GM18498 (cell line): ENCODE measurements around the gene PPP1R12C.
"Not testable (repeated sequence)": the region's sequence is repeated elsewhere in the genome, so short reads cannot be mapped to it uniquely, and the experiment has no call there.

Experiments used
- ATAC-seq: cut with Tn5 transposase; IDR thresholded peaks from one replicate; pipeline ENCODE4 v1.9.1; 2021; ENCODE audit warnings: mild to moderate bottlenecking, moderate library complexity; ENCODE audit not compliant: unreplicated experiment

PPP1R12C gene

DNA sequence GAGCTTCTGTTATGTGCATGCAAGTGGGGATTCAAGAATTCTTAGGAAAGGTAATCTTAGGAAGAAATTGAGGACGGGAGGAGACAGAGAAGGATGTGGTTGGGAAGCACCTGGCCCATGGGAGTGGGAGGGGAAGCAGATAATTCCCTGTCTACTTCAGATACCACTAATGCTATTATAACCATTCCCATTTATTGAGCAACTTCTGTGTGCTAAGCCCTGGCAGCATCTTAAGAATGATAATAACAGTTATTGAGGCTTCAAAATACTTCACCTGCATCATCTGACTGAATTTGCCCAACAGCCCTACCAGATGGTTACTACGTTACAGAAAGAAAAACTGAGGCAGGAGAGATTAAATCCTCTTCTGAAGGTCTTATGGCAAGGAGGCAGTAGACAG is 40.3 kb downstream of the PPP1R12C start:
- no peak for ATAC-seq

DNA sequence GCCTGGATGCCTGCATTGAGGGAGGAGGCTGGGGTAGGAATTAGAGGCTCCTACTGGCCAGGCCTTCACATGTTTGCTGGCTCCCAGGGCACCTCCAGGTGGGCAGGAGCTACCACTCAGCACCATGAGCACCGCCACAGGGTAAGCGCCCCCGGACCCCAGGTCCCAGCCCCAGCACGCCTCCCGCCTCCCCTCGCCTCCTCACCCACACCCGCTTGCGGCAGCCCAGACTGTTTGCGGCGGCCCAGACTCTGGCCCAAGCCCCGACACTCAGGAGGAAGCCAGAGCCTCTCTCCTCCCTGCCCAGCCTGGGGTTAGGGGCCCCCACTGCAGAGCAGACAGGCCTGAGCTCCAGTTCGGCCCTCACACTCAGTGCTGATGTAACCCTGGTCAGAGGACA is 41.1 kb downstream of the PPP1R12C start:
- ATAC-seq: no peak

DNA sequence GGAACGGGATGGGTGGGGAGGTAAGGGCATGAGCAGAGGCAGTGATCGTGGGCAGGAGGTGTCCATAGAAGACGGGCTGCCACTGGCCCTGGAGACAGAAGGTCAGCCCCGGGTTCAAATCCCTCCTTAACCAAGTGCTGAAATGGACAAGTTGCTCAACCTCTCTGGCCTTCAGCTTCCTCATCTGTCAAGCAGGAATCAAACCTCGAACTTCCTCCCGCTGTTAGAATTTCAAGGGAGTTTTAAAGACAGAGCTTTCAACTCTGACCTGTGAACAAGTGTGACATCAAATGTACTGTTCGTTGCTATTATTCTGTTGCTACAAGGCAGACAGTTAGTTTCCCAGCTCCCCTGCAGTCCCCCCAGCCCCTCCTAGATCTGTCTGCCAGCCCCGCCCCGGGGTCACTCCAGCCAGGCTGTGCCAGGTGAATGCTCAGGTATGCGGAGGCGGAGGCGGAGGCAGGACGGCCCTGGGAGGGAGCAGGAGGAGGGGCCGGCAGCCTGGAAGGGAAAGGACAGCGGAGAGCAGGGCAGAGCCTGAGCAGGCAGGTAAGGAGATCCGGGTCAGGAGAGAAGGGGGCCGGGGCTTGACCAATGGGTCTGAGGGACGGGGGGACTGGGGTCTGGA is 42.0 kb downstream of the PPP1R12C start, which contains the start of gene EPS8L1:
TSS of gene EPS8L1 (plus strand) at position 499 of the 628 bp plus-strand sequence. CDS start 576 bp downstream, outside the sequence.
- no peak for ATAC-seq

DNA sequence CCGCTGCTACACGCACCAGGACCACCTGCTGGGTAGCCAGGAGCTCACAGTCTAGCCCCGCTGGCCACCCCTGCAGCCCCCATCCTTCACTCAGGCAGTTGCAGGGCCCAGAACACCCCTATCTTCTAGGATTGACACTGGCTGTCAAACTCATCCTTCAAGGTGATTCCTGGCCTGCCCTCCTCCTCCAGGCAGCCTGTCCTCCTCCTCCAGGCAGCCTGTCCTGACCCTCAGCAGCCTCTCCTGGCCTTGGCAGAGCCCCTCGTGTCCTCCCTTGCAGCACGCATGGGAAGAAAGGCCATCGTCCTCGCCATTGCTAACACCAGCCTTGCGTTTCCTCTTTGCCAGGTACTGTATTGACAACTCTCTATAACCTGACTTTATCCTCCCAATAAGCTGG is 45.5 kb downstream of the PPP1R12C start:
- no peak for ATAC-seq

DNA sequence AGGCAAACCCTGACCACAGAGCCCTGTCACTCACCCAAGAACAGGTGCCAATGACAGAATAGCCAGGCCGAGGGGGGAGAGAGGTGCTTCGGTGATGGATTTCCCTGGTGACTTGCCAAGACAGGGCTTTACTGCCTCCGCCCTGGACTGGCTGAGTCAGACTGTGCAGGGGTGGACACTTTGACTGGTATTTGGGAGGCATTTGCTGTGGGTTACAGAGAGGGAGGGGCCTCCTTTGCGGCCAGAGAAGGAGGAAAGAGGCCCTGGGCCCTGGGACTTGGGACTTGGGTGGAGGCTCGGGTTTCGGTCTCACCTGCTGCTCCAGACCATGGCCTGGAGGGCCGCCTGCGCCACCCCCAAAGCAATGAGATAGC is 46.3 kb downstream of the PPP1R12C start:
- no peak for ATAC-seq

DNA sequence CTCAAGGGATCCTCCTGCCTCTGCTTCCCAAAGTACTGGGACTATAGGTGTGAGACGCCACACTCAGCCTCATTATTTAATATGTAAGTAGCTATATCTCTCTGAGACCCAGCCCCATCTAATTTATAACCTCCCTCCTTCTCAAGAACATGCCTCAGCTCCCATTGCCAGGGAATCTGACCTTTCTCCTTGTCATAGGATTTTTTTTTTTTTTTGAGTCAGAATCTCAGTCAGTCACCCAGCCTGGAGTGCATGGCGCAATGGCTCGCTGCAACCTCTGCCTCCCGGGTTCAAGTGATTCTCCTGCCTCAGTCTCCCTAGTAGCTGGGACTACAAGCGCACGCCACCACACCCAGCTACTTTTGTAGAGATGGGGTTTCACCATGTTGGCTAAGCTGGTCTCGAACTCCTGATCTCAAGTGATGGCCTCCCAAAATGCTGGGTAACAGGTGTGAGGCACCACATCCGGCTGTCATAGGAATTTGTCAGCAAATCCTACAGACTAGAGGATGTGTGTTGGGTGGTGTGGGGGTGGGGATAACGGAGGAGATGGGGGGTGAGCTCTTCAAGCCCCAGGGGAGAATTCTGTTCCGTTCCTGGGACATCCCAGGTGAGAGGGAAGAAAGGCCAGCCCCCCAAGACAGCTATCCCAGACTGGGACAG is 46.8 kb downstream of the PPP1R12C start:
- ATAC-seq: no peak

DNA sequence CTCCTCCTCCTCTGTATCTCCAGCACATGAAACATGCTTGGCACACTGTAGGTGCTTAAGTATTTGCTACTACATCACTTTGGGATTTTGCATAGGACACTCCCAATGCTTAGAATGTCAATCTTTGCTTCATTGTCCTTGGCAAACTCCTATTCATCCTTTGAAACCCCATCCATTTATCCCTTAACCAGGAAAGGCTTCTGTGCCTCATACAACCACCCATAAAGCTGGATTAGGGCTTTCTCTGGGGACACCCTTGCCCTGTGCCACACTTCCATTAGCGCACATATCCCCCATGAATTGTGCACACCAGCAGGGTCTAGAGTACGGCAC is 47.6 kb downstream of the PPP1R12C start:
- ATAC-seq: no peak

DNA sequence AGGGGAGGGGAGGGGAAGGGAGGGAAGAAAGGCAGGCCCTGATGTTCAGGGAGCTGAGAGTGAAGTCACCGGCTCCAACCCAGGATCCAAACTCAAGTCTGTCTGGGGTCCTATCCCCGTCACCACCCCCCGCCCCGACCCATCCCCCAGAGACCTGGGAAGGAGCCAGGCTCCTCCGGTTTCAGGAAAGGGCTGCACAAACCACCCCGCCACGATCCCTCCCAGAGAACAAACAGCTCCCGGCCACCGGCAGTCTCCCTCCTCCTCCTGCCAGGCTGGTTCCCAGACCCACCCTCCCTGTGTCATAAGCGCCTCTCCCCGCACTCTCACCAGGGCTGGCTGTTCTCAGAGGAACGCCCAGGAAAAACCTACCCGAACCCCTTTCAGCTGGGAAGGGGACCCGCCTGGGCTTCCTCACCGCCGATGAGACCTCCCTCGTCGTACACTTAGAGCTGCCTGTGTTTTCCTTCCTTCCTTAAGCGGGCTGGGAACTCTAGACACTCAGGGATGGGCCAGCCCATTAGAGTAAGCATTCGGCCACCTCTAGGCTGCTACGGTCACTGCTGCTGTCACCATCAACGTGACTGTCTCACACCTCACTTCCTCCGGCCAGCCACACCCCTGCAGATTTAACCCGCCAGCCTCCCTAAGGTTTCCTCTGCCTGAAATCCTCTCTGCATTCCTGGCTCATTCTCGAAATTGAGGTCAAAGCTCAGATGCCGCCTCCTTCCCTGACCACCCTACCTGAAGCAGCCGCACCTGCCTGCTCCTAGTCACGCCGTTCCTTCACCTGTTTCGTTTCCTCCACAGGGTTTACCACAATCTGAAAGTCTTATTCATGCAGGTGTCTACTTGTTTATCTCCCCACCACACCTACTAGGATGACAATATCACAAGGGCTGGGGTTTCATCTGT is 48.2 kb downstream of the PPP1R12C start:
- no peak for ATAC-seq

DNA sequence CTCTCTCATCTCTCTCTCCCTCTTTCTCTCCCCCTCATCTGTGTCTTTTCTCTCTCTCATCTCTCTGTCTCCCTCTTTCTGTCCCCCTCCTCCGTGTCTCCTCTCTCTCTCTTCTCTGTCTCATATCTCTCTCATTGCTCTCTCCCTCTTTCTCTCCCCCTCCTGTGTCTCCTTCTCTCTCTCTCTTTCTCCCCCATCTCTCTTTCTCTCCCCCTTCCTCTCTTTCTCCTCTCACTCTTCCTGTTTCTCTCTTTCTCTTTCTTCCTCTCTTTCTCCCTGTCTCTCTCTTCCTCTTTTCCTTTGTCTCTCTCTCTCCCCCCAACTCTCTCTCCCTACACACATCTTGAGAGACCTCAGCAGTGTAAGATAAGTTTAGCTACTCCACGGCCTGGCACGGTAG is 49.6 kb downstream of the PPP1R12C start:
- ATAC-seq: no peak

DNA sequence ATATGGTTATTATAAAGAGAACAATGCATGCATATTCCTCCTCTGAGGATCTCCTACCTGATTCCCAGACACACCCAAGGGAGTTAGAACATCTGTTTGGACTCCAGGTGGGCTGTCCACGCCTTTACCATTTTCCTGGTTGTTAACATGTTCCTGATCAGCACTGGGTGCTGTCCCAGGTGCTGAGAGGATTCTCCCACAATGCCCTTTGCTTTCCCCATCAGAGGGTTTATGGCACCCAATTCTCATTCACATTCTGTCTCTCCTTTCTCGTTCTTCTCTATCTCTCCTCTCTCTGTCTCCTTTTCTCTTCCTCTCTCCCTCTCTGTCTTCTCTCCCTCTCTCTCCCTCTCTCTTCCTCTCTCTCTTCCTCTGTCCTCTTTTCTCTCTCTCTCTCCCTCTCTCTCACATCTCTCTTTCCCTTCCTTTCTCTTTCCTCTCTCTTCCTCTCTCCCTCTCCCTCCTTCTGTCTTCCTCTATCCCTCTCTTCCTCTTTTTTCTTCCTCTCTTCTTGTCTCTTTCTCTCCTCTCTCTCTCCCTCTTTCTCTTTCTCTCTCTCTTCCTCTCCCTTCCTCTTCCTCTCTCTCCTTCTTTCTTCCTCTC is 51.2 kb downstream of the PPP1R12C start:
- ATAC-seq: no peak

DNA sequence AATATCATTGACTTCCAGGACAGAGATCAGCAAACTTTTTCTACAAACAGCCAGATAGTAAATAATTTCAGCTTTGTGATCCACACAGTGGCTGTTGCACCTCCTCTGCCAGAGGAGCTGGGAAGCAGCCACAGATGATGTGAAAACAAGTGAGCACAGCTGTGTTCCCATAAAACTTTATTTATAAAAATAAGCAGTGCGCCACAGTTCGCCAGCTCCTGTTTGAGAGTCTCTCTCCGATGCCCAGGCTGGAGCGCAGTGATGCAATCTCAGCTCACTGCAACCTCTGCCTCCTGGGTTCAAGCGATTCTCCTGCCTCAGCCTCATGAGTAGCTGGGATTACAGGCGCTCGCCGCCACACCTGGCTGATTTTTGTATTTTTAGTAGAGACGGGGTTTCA is 51.9 kb downstream of the PPP1R12C start:
- ATAC-seq: not testable (repeated sequence)

DNA sequence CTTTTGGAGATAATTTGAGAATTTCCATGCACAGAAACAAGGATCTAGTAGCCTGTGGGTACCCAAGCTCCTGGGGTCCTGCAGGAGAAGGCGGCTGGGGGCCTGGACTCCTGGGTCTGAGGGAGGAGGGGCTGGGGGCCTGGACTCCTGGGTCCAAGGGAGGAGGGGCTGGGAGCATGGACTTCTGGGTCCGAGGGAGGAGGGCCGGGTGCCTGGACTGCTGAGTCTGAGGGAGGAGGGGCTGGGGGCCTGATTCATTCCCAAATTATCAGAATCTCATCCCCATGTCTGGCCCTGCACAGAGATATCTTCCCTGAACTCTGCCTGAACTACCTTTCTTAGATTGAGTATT is 54.0 kb downstream of the PPP1R12C start:
- ATAC-seq: no peak

DNA sequence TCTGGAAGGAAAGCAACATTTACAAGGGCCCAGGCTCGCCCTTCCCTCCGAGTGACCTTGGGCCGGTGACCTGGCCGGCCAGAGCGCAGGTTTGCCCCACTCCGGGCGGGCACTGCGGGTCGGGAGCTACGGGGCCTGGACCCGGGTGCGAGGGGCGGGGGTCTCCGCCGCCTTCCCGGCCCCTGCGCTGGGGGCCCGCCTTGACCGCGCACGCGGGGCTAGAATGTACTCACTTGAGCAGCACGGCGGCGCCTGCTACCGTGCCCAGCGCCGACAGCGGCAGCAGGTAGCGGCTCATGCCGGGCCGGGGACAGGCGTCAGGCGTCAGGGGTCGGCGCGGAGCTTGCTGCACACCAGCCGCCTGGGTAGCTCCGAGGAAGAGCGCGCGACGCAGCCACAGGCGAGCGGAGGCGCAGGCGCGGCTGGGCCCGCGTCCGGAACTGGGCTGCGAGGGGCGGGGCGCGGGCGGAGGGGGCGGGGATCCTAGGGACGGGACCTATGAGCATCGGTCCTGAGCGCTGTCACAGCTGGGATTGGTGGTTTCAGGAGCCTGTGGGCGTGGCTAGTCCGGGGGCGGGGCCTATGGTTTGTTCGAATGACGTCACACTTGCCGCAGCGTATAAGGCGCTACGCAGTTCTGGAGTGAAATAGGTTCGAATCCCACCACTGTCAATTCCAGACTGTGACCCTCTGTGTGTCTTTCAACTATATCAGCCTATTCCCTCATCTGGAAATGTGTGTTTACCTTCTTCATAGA is 54.5 kb downstream of the PPP1R12C start, which contains the start of gene RDH13:
TSS of gene RDH13 (minus strand) at position 414 of the 757 bp plus-strand sequence. CDS start at position 298, 116 bp downstream.
- peak; percentile 92 for ATAC-seq

DNA sequence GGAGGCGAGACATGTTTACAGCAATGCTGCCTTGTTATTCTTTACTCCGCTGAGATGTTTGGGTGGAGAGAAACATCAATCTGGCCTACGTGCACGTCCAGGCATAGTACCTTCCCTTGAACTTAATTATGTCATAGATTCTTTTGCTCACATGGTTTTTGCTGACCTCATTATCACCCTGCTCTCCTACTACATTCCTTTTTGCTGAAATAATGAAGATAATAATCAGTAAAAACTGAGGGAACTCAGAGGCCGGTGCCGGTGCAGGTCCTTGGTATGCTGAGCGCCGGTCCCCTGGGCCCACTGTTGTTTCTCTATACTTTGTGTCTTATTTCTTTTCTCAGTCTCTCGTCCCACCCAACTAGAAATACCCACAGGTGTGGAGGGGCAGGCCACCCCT is 57.1 kb downstream of the PPP1R12C start:
- ATAC-seq: not testable (repeated sequence)

DNA sequence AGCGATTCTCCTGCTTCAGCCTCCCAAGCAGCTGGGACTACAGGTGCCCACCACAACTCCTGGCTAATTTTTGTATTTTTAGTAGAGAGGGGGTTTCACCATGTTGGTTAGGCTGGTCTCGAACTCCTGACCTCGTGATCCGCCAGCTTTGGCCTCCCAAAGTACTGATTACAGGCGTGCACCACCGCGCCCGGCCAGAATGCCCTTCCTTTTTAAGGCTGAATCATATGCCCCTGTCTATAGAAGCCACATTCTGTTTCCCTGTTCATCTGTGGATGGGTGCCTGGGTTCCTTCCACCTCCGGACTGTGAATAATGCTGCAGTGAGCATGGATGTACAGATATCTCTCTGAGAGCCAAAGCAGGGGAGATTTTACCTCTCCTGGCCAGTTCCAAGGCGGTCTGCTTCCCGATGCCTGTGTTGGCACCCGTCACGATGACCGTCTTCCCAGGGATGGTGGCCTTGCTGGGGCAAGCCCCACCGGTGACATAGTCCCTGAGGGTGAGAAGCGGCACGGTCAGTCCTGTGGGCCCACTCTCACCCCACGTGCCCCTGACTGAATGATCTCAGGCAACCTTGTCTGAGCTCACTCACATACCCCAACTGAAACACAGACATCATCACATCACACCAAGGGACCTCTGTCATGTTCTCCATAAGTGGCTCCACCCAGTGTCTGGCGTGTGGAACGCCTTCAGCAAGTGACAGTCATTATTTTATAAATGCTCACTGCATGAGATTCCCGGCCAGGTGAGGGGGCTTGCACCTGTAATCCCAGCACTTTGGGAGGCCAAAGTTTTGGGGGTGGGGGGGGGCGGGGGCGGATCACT is 58.4 kb downstream of the PPP1R12C start:
- ATAC-seq: no peak

DNA sequence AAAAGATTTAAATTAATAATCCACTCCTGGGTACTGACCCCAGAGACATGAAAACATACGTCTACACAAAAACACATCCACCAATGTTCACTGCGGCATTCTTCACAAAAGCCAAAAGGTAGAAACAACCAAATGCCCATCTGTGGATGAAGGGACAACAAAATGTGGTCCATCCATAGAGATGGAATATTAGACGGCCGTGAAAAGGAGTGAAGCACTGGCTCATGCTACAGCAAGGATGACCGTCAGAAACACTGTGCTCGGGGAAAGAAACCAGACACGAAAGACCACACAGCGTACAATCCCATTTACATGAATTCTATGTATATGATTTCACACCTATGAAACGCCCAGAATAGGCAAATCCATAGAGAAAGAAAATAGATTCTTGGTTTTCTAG is 60.6 kb downstream of the PPP1R12C start:
- ATAC-seq: no peak

DNA sequence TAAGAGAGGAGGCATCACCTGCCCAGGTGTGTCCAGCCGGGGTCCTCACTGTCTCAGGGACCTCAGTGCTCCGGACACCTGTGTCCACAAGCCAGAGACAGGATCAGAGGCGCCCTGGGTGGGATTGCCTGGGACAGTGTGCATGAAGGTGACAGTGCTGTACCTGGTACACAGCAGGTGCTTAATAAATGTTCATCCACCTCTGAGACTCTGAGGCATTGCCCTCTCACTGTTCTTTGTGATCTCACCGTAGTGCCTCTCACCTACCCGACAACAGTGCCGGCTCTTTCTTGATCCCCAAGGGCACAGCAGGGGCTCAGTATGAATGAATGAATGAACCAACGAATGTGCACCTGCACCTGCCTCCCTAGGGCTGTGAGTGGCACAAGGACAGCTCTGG is 63.7 kb downstream of the PPP1R12C start:
- no peak for ATAC-seq

DNA sequence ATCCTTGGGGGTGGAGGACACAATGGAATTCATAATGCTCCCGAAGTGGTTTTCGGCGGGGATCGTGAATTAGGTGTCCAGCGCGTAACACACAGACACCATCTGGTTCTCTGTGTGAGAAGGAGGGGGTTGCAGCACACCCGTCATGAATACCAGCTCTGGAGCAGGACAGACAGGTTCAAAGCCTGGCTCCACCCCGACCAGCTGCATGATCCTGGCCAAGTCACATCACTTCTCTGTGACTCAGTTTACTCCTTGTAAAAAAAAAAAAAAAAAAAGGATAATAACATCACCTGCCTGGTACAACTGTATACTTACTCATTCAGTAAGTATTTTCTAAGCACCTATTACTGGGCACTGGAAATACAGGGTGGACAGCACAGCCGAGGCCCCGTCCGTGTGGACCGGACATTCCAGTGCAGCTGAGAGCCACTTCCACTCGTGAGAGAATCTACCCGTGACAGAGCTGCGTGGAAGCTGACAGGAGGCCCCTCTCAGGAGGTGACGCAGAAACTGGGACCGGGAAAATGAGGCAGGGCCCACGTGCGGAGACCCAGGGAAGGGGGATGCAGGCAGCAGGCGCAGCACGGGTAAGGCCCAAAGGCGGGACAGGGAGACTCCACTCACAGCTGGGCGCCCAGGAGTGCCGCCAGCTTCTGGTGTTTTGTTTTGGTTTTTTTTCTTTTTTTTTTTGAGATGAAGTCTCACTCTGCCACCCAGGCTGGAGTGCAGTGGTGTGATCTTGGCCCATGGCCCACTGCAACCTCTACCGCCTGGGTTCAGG is 66.5 kb downstream of the PPP1R12C start:
- no peak for ATAC-seq

DNA sequence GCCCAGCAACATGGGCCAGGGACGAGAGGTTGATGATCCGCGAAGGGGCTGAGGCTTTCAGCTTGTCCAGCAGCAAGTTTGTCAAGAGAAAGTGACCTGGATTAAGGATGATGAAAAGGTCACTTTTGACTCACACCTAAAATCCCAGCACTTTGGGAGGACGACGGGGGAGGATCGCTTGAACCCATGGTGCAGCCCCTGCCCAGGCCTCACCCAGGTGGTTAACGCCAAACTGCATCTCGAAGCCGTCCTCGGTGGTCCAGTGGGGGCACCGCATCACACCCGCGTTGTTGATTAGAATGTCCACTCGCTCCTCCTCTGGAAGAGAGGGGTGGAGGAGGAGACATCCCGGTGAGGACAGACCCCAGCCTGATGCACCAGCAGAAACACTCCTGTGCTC is 69.0 kb downstream of the PPP1R12C start:
- no peak for ATAC-seq
